Measurements from ENCODE around the gene SERAC1.

GRCh38 chr6:158071121-158072082, 96.7 kb downstream of the SERAC1 start:
- TF ChIP-seq, protein P1, sequence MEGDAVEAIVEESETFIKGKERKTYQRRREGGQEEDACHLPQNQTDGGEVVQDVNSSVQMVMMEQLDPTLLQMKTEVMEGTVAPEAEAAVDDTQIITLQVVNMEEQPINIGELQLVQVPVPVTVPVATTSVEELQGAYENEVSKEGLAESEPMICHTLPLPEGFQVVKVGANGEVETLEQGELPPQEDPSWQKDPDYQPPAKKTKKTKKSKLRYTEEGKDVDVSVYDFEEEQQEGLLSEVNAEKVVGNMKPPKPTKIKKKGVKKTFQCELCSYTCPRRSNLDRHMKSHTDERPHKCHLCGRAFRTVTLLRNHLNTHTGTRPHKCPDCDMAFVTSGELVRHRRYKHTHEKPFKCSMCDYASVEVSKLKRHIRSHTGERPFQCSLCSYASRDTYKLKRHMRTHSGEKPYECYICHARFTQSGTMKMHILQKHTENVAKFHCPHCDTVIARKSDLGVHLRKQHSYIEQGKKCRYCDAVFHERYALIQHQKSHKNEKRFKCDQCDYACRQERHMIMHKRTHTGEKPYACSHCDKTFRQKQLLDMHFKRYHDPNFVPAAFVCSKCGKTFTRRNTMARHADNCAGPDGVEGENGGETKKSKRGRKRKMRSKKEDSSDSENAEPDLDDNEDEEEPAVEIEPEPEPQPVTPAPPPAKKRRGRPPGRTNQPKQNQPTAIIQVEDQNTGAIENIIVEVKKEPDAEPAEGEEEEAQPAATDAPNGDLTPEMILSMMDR (IDR thresholded peaks at IDR 0.05), result no peak
- no peak for TF ChIP-seq EP300 (IDR thresholded peaks at IDR 0.05)
